ENCODE data around the gene HAO1. TPM values are rescaled to one million over a fixed set of nuclear protein-coding genes. Genes with fewer than 3 reads are reported as not detected.
"Not testable (repeated sequence)": the region's sequence is repeated elsewhere in the genome, so short reads cannot be mapped to it uniquely, and the experiment has no call there.

HAO1 gene
- total RNA-seq, 1 donor from 2014 or later, result 0.20 TPM

GRCh38 chr20:7841971-7842310 is 98.3 kb downstream of the HAO1 start:
- peak; percentile 95 for DNase-seq (ENCODE audit: low read depth)
- no peaks in the 10 kb centered on the region for H3K27me3 Mint-ChIP-seq (ENCODE audit: low read depth, unreplicated experiment)
- Histone ChIP-seq H3K36me3 (ENCODE audit: insufficient read depth, low read length) (no peaks in the 10 kb centered on the region), H3K79me2 (ENCODE audit: insufficient read depth, low read length) (no peaks in the 10 kb centered on the region), H3K9me3 (ENCODE audit: insufficient read depth, low read depth, low read length) (no peaks in the 10 kb centered on the region), H2AFZ (ENCODE audit: low read depth, low read length) (no peak overlapping the region), H3K9ac (ENCODE audit: low read length) (peak overlapping the region; percentile 57), H3K4me1 (ENCODE audit: insufficient read depth, low read length) (peaks cover 21% of the 10 kb centered on the region), H3K4me2 (ENCODE audit: low read length) (peak overlapping the region; percentile 67), H3K27me3 (ENCODE audit: insufficient read depth, low read length) (no peaks in the 10 kb centered on the region), H3K4me3 (ENCODE audit: insufficient read depth, low read depth, low read length) (peak overlapping the region; percentile 11), H3K27ac (ENCODE audit: low read depth, low read length) (peak overlapping the region; percentile 82), H4K20me1 (ENCODE audit: insufficient read depth, low read length) (no peaks in the 10 kb centered on the region)
- peaks cover 23% of the 10 kb centered on the region for H3K4me1 Mint-ChIP-seq (ENCODE audit: low read depth, unreplicated experiment)
- H3K27ac Mint-ChIP-seq (ENCODE audit: unreplicated experiment), result no peak overlapping the region
- H3K9me3 Mint-ChIP-seq (ENCODE audit: unreplicated experiment), result peaks cover 2% of the 10 kb centered on the region
- H3K4me3 Mint-ChIP-seq (ENCODE audit: unreplicated experiment), result no peak overlapping the region
- TF ChIP-seq CTCF (IDR thresholded peaks at IDR 0.05; ENCODE audit: insufficient read depth, low read depth, low read length), result no peak
- no peak for TF ChIP-seq EZH2 (IDR thresholded peaks at IDR 0.05; ENCODE audit: insufficient read depth, low read length)
- FAIRE-seq, result no peak
- H3K36me3 Mint-ChIP-seq (ENCODE audit: low read depth, unreplicated experiment), result no peaks in the 10 kb centered on the region

GRCh38 chr20:7841291-7841970 is 98.8 kb downstream of the HAO1 start:
- Mint-ChIP-seq H3K4me1 (ENCODE audit: low read depth, unreplicated experiment) (peaks cover 23% of the 10 kb centered on the region), H3K27ac (ENCODE audit: unreplicated experiment) (peak overlapping the region; percentile 50), H3K4me3 (ENCODE audit: unreplicated experiment) (no peak overlapping the region), H3K27me3 (ENCODE audit: low read depth, unreplicated experiment) (no peaks in the 10 kb centered on the region), H3K36me3 (ENCODE audit: low read depth, unreplicated experiment) (no peaks in the 10 kb centered on the region), H3K9me3 (ENCODE audit: unreplicated experiment) (peaks cover 2% of the 10 kb centered on the region)
- Histone ChIP-seq H3K9me3 (ENCODE audit: insufficient read depth, low read depth, low read length) (no peaks in the 10 kb centered on the region), H3K9ac (ENCODE audit: low read length) (peak overlapping the region; percentile 57), H3K79me2 (ENCODE audit: insufficient read depth, low read length) (no peaks in the 10 kb centered on the region), H3K27me3 (ENCODE audit: insufficient read depth, low read length) (no peaks in the 10 kb centered on the region), H3K36me3 (ENCODE audit: insufficient read depth, low read length) (no peaks in the 10 kb centered on the region), H3K4me3 (ENCODE audit: insufficient read depth, low read depth, low read length) (peak overlapping the region; percentile 11), H4K20me1 (ENCODE audit: insufficient read depth, low read length) (no peaks in the 10 kb centered on the region), H3K27ac (ENCODE audit: low read depth, low read length) (peak overlapping the region; percentile 82), H3K4me2 (ENCODE audit: low read length) (peak overlapping the region; percentile 67), H3K4me1 (ENCODE audit: insufficient read depth, low read length) (peaks cover 21% of the 10 kb centered on the region), H2AFZ (ENCODE audit: low read depth, low read length) (no peak overlapping the region)
- TF ChIP-seq CTCF (IDR thresholded peaks at IDR 0.05; ENCODE audit: insufficient read depth, low read depth, low read length) (no peak), EZH2 (IDR thresholded peaks at IDR 0.05; ENCODE audit: insufficient read depth, low read length) (no peak)
- FAIRE-seq, result peak; percentile 60
- peak; percentile 85 for DNase-seq (ENCODE audit: low read depth)

- Histone ChIP-seq H3K79me2 (ENCODE audit: insufficient read depth, low read length) (no peaks in the 10 kb centered on the region), H3K4me2 (ENCODE audit: low read length) (no peak overlapping the region), H3K27ac (ENCODE audit: low read depth, low read length) (no peak overlapping the region), H4K20me1 (ENCODE audit: insufficient read depth, low read length) (no peaks in the 10 kb centered on the region), H3K27me3 (ENCODE audit: insufficient read depth, low read length) (peaks cover 2% of the 10 kb centered on the region), H3K4me3 (ENCODE audit: insufficient read depth, low read depth, low read length) (no peak overlapping the region), H3K4me1 (ENCODE audit: insufficient read depth, low read length) (peaks cover 6% of the 10 kb centered on the region), H3K36me3 (ENCODE audit: insufficient read depth, low read length) (no peaks in the 10 kb centered on the region), H2AFZ (ENCODE audit: low read depth, low read length) (no peak overlapping the region), H3K9me3 (ENCODE audit: insufficient read depth, low read depth, low read length) (no peaks in the 10 kb centered on the region), H3K9ac (ENCODE audit: low read length) (no peak overlapping the region)
- H3K9me3 Mint-ChIP-seq (ENCODE audit: unreplicated experiment), result no peaks in the 10 kb centered on the region
- no peaks in the 10 kb centered on the region for H3K36me3 Mint-ChIP-seq (ENCODE audit: low read depth, unreplicated experiment)
- H3K4me3 Mint-ChIP-seq (ENCODE audit: unreplicated experiment), result no peak overlapping the region
- H3K27me3 Mint-ChIP-seq (ENCODE audit: low read depth, unreplicated experiment), result no peaks in the 10 kb centered on the region
- no peak overlapping the region for H3K27ac Mint-ChIP-seq (ENCODE audit: unreplicated experiment)
- DNase-seq (ENCODE audit: low read depth), result peak; percentile 4
- no peak for FAIRE-seq
- peaks cover 5% of the 10 kb centered on the region for H3K4me1 Mint-ChIP-seq (ENCODE audit: low read depth, unreplicated experiment)
- TF ChIP-seq EZH2 (IDR thresholded peaks at IDR 0.05; ENCODE audit: insufficient read depth, low read length), result no peak
- TF ChIP-seq CTCF (IDR thresholded peaks at IDR 0.05; ENCODE audit: insufficient read depth, low read depth, low read length), result no peak
Measured at GRCh38 chr20:7836076-7836475, 104.2 kb downstream of the HAO1 start.

- not testable (repeated sequence) for H3K9ac ChIP-seq (ENCODE audit: low read length); H3K27ac Mint-ChIP-seq (ENCODE audit: unreplicated experiment); H3K27me3 Mint-ChIP-seq (ENCODE audit: low read depth, unreplicated experiment); H3K9me3 Mint-ChIP-seq (ENCODE audit: unreplicated experiment); H3K27ac ChIP-seq (ENCODE audit: low read depth, low read length); H3K4me1 Mint-ChIP-seq (ENCODE audit: low read depth, unreplicated experiment); H3K4me1 ChIP-seq (ENCODE audit: insufficient read depth, low read length); H3K79me2 ChIP-seq (ENCODE audit: insufficient read depth, low read length); DNase-seq (ENCODE audit: low read depth); H2AFZ ChIP-seq (ENCODE audit: low read depth, low read length); H4K20me1 ChIP-seq (ENCODE audit: insufficient read depth, low read length); H3K4me3 ChIP-seq (ENCODE audit: insufficient read depth, low read depth, low read length); H3K4me2 ChIP-seq (ENCODE audit: low read length); H3K4me3 Mint-ChIP-seq (ENCODE audit: unreplicated experiment); H3K27me3 ChIP-seq (ENCODE audit: insufficient read depth, low read length); FAIRE-seq; H3K36me3 ChIP-seq (ENCODE audit: insufficient read depth, low read length); H3K36me3 Mint-ChIP-seq (ENCODE audit: low read depth, unreplicated experiment); H3K9me3 ChIP-seq (ENCODE audit: insufficient read depth, low read depth, low read length)
Measured at GRCh38 chr20:7834441-7834840, 105.8 kb downstream of the HAO1 start.
